Cardiac fibroblast (primary cell): ENCODE results near the gene KAZALD1.

Experiments
- DNase-seq, 2 donors: peaks; one replicate each; pipeline versions ENCODE4 v3.0.0 to v3.0.0-alpha.2; 2010; ENCODE audit warnings: low read depth in 2 of 2
- H3K4me3 ChIP-seq, 2 donors: replicated peaks in 1 of 2; 1 replicate in 1 of 2; 2 replicates in 1 of 2; pipeline ENCODE4 v1.5.1; 2011; ENCODE audit warnings: low read depth in 2 of 2, low read length in 2 of 2, mild to moderate bottlenecking in 2 of 2, moderate library complexity in 1 of 2
- CTCF ChIP-seq: IDR thresholded peaks from one replicate; pipeline ENCODE4 v1.5.1; 2011; ENCODE audit warnings: low read depth, mild to moderate bottlenecking, low read length, inconsistent platforms

KAZALD1 gene

GRCh38 chr10:101075775-101076174 lies 14.0 kb downstream of the KAZALD1 start:
- no peak for TF ChIP-seq CTCF

GRCh38 chr10:101076630-101077029 lies 14.8 kb downstream of the KAZALD1 start:
- TF ChIP-seq CTCF = no peak
- no peak overlapping the region for H3K4me3 ChIP-seq
- DNase-seq = no peak

More at GRCh38 chr10:101075775-101076174, 14.0 kb downstream of the KAZALD1 start:
- DNase-seq = no peak
- H3K4me3 ChIP-seq = no peak overlapping the region

- no peak for TF ChIP-seq CTCF
- no peak for DNase-seq
- H3K4me3 ChIP-seq = no peak overlapping the region
These were observed 18.1 kb downstream of the KAZALD1 start for GRCh38 chr10:101079874-101080273.

GRCh38 chr10:101080933-101081931 lies 19.4 kb downstream of the KAZALD1 start:
- no peak for TF ChIP-seq CTCF
- H3K4me3 ChIP-seq = no peak overlapping the region
- DNase-seq = peak; percentile 32 to 36

- H3K4me3 ChIP-seq = no peak overlapping the region
- DNase-seq = no peak
- TF ChIP-seq CTCF = no peak
These were observed 24.1 kb downstream of the KAZALD1 start for GRCh38 chr10:101085846-101086245.

GRCh38 chr10:101087376-101087775 lies 25.6 kb downstream of the KAZALD1 start:
- no peak for DNase-seq
- no peak for TF ChIP-seq CTCF
- H3K4me3 ChIP-seq = no peak overlapping the region
